HG02678 (cell line): ENCODE results near the gene CDKAL1.
A peak's percentile ranks its signal among the peaks of the same experiment; 100 is the strongest.
"Not testable (repeated sequence)": the region's sequence is repeated elsewhere in the genome, so short reads cannot be mapped to it uniquely, and the experiment has no call there.

Source experiments
- ATAC-seq: cut with Tn5 transposase; IDR thresholded peaks from one replicate; pipeline ENCODE4 v1.9.1; 2021; ENCODE audit warnings: mild to moderate bottlenecking, moderate library complexity; ENCODE audit not compliant: unreplicated experiment

The CDKAL1 gene

DNA sequence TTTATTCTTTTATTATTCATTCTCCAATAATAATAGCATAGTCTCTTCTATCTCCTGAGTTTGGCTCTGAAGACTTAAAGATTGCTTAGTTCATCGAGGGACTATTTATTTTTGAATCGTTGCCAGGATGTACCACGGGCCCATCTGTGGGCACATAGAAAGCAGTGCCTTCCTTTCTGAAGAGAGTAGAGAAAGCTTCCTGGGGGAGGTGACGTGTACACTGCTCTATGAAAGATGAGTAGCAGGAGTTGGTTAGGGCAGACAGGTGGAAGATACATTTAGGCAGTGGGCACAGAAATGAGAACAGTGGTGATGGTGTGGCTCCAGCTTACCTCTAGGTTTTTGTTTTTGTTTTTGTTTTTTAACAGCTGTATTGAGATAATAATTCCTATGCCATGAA, 98.4 kb downstream of the CDKAL1 start:
- ATAC-seq = no peak

DNA sequence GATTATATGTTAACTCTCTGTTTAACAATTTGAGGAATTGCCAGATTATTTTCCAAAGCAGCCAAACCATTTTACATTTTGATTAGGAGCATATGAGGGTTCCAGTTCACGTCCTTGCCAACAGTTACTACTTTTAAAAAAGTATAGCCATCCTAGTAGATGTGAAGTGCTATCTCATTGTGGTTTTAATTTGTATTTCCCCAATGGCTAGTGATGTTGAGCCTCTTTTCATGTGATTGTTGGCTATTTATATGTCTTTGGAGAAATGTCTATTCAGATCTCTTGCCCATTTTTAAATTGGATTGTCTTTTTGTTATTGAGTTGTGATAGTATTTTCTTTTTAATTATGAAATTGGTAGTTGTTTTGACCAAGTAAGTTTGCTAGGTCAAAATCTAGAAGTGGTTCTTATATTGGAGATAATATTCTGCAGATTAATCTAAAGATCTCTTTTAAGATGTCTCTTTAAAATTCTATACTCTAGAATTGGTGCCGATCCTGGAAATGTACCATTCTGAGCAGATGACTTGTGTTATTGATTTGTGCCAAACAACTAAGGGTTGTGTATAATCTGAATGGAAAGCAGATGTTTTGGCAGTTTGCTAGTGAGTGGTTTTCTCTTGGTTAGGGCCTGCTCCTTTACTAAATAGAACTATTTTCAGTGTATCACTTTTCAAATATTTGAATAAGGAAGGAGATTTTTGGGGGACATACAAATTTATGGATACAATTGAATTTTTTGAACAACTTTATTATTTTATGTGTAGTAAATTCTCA, 99.5 kb downstream of the CDKAL1 start:
- no peak for ATAC-seq

DNA sequence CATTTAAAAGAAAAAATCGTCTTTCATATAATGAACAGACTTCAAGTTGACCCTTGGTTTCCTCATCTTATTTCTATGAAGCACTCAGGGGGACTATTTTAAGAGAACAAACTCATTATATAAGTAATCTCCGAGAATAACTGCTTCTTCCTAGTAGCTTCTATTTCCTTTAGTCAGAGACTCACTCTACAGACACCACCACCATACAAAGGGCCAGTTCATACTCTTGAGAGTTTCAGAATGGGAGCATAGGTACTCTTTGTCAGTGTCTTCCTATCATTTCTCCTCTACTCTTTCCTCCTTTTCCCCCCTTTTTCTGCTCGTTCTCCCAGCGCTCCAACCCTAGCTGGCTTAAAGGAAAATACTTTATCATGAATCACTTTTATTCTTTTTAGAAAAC, 104.9 kb downstream of the CDKAL1 start:
- no peak for ATAC-seq

DNA sequence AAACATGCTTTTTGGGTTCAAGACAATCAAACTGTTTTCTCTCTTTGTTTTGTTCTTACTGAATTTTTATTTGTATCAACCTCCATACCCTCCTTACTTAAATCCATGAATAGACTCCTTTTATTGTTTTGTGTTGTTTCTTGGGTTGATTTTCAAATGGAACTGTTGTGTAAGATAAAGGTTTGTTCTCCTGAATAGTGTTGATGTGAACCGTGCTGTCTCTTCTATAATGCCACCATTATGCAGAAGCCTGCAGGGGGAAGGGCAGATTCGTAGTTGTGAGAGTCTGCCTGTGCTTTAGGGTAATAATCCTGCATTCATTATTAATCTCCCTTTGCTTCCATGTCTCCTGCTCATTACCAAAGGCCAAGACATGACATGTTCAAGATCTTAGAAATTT, 105.9 kb downstream of the CDKAL1 start:
- ATAC-seq = no peak

DNA sequence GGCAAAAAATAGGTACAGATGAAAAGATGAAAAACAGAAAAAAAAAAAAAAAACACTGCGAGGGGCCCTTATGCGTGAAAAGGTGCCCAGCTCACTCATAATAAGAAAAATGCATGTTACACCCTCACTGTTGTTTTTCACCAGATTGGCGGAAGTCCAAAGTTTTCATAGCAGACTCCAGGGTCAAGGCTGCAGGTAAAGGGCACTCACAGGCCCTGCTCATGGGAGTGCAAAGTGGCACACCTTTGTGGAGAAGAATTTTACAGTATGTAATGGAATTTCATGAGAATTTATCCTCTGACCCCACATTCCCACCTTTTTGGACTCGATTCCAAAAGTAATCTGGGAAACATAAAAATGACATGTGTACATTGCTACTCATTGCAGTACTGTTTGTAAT, 108.2 kb downstream of the CDKAL1 start:
- no peak for ATAC-seq

DNA sequence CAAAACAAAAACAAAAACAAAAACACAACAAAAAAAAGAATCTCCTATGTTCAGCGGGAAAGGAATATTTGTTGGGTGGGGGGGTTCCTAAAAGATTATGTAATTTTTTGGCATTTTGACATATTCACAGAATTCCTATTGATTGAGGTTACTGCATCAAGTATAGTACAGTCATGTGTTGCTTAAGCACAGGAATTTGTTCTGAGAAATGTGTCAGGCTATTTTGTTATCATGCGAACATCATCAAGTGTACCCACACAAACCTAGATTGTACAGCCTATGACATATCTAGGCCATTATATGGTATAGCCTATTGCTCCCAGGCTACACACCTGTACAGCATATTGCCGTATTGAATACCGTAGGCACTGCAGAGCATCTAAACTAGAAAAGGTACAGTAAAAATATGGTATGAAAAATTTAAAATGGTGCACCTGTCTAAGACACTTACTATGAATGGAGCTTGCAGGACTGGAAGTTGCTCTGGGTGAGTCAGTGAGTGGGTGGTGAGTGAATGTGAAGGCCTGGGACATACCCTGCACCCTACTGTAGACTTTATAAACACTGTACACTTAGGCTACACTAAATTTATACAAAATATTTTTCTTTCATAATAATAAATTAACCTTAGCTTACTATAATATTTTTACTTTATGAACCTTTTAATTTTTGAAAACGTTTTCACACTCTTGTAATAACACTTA, 110.6 kb downstream of the CDKAL1 start:
- no peak for ATAC-seq

DNA sequence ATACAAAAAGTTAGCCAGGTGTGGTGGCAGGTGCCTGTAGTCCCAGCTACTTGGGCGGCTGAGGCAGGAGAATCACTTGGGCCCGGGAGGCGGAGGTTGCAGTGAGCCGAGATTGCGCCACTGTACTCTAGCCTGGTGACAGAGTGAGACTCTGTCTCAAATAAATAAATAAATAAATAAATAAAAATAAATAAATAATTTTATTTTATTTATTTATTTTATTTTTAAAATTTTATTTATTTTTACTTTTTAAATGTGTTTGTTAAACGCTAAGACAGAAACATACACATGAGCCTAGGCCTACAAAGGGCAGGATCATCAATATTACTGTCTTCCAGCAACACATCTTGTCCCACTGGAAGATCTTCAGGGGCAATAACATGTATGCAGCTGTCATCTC, 111.3 kb downstream of the CDKAL1 start:
- ATAC-seq = not testable (repeated sequence)

DNA sequence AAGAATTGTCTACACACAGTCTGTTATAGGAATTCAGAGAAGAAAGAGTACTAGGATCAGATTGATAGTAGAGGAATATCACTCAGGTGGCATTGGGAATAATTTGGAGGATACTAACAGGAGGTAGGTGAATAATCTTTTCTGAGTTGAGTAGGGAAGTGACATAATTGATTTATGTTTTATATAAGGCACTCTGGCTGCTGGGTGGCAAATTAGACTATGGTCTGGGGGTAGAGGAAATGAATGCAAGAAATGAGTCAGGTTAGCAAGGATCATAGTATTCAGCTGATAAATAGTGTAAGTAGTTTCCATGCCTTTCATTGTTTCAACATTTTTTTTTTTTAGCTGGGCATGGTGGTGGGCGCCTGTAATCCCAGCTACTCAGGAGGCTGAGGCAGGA, 113.3 kb downstream of the CDKAL1 start:
- ATAC-seq = no peak

DNA sequence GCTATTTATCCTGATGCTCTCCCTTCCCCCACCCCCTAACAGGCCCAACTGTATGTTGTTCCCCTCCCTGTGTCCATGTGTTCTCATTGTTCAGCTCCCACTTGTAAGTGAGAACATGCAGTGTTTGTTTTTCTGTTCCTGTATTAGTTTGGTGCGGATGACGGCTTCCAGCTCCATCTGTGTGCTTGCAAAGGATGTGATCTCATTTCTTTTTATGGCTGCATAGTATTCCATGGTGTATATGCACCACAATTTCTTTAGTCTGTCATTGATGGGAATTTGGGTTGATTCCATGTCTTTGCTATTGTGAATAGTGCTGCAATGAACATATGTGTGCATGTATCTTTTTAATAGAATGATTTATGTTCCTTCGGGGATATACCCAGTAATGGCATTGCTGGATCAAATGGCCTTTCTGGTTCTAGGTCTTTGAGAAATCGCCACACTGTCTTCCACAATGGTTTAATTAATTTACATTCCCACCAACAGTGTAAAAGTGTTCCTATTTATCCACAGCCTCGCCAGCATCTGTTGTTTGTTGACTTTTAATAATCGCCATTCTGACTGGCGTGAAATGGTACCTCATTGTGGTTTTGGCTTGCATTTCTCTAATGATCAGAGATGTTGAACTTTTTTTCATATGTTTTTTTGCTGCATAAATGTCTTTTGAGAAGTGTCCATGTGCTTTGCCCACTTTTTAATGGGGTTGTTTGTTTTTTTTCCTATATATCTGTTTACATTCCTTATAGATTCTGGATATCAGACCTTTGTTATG, 115.6 kb downstream of the CDKAL1 start:
- not testable (repeated sequence) for ATAC-seq

DNA sequence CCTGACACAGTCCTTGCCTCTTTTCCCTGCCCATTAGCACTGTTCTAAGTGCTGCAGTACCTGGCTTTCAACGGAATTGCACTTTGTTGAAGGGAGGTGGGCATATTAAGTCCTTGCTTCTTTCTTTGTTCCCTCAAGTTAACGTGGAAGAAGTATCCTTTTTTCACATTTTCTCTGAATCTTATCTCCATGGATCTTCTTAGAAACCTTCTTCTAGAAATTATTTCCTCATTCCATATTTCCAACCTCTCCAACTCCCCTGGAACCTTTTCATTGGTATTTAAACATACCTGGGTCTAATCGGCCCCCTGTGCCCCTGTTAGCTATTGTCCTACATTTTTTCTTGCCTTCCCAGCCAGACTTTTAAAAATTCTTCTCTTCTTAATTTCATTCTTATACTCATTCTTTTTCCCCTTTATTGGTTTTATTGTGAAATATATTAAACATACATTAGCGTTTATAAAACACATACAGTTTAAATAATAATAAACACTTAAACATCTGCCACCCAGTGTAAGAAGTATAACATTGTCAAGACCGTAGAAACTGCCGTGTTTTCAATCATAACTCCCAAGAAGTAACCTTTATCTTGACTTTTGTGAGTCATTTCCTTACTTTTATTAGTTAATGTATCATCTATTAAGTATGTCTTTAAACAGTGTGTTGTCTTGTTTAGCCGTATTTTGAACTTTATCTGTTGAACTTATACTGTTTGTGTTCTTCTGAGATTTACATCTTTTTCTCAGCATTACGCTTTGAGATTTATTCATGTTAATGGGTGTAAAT, 118.2 kb downstream of the CDKAL1 start:
- ATAC-seq = no peak

DNA sequence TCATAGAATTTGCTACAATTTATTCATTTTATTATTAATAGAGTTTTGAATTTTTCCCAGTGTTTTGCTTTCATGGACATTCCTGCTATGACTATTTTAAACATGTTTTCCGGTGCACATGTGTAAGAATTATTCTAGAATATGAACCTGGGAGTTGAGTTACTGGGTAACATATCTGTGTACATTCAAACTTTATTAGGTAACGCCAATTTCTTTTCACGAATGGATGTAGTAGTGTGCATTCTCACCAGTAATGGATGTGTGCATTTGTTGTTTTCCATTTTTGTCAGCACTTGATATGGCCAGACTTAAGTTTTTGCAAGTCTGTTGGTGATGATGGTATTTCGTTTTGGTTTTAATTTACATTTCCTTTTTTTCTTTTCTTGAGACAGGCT, 118.8 kb downstream of the CDKAL1 start:
- no peak for ATAC-seq

DNA sequence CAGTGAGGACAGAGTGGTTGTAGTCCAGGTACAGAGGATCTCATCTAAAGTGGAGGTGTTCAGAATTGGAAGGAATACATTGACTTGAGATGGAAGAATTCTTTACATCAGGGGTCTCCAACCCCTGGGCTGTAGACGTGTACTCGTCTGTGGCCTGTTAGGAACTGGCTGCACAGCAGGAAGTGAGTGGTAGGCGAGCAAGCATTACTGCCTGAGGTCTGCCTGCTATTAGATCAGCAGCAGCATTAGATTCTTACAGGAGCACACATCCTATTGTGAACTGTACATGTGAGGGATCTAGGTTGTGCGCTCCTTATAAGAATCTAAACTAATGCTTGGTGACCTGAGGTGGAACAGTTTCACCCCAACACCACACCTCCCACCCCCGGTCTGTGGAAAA, 121.1 kb downstream of the CDKAL1 start:
- ATAC-seq = no peak

DNA sequence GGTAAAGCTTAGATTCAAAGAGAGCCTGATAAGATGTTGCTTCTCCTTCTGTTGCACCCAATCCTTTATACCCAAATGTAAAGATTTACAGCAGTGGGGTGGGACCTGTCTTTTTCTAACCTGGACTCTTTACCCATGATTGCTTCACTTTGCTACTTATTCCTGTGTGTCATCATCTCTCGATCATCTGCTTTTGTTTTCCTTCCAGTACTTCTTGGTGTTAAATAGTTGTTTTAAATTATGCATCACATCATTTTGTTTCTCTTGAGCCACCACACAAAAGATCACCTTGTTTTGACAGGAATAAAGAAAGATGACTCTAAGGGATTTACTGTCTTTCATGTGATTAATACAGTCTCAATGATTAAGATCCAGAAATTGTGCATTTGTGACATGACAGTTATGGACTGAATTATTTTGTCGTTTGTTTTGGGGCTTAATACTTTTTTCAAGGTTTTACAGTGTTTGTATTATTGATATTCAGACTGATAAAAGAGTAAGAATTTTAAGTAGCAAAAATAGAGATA, 123.1 kb downstream of the CDKAL1 start:
- no peak for ATAC-seq

DNA sequence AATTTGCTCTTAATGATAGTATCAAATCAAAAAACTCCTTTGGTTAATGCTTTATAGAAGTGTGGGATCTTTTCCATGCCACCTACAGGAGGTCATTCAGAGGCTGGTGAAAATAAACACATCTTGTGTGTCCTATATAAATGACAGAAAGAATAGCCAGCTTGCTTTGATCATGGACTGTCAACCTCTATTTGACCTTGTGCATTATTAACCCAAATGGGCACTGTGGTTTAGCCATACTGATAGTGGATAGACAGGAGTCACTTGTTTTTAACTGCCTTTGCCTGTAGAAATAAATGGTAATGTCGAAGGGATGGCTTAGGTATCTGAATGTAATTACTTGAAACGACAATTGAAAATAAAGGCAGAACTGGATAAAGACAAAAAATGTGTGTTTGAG, 123.8 kb downstream of the CDKAL1 start:
- ATAC-seq = no peak

DNA sequence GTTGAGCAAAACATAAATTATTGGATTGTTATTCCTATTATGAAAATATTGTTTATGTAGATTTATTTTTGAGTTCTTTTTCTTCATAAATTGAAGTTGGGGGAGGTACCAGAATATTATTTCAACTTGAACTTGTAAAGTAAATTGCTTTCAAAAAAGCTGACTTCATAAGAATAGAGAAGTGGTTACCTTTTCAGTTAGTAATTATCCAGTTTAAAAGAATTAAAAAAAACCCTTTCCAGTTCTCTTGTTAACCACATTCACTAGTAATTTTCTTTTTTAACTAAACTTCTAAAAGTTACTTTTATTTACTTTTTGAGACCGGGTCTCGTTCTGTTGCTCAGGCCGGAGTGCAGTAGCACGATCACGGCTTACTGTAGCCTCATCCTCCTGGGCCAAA, 124.3 kb downstream of the CDKAL1 start:
- ATAC-seq = no peak

DNA sequence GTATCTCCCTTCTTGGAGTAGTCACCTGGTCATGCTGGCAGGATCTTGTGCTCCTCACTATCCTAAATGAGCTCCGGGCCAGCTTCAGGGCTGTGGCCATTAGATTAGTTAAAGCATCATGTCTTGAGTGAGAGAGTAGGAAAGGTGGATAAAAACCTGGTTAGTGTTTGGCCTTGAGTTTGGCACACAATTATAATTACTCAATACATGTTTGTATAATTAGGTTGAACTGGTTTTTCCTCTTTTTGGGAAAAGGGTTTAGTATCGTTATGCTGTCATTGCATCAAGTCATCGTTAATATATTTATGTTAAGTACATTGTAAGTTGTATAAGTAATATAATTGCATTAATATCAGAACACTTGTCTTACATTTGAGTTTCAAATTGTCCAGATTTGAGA, 126.3 kb downstream of the CDKAL1 start:
- ATAC-seq = no peak

DNA sequence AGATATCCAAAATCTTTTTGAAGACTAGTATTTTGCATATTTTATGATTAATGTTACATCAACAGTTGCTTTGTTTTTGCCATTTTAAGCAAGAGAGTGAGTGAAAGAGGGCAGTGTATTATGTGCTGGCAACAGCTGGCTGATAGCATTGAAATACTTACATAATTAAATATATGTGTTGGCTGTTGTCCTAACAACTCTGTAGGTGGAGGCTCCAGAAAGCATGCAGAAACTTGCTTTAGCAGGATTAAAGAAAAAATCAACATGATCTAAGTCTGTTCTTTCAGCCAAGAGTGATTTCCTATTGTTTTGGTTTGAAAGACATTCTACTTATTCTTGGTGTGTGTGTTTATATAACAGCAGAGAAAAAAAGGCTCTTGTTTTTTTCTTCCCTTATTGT, 127.5 kb downstream of the CDKAL1 start:
- ATAC-seq = no peak

DNA sequence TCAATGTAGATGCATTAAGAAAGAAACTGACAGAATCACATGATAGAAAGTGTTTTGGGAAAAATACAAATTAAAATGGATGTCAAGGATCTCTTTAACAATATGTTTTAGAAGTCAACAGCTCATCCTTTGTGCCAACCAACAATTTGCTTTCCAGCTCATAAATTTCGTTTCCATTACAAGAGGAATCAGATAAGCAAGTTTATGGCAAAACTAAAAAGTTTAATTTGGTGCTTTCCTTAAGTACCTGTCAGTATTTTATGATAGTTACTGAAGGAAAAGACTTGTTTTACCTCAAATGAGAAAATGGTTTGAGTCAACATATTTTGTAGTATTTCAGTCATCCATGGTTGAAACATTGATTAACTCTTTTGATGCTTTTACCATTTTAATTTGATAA, 130.0 kb downstream of the CDKAL1 start:
- no peak for ATAC-seq

DNA sequence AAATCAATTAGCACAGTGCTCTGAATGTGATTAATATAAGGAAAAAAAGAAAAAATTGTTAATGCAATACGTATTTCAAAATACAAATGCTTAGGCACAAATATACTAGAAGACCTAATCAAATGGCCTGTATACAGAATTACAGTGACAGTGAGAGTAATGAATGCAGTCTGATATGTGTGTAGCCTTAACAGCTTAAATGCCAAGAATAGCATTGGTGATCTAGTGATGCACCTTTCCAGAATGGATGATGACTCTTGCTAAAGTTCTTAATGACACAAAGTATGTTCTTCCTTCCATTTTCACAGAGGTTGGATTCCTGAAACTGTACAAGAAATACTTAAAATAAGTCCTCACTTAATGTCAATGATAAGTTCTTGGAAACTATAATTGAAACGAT, 131.0 kb downstream of the CDKAL1 start:
- ATAC-seq = no peak

DNA sequence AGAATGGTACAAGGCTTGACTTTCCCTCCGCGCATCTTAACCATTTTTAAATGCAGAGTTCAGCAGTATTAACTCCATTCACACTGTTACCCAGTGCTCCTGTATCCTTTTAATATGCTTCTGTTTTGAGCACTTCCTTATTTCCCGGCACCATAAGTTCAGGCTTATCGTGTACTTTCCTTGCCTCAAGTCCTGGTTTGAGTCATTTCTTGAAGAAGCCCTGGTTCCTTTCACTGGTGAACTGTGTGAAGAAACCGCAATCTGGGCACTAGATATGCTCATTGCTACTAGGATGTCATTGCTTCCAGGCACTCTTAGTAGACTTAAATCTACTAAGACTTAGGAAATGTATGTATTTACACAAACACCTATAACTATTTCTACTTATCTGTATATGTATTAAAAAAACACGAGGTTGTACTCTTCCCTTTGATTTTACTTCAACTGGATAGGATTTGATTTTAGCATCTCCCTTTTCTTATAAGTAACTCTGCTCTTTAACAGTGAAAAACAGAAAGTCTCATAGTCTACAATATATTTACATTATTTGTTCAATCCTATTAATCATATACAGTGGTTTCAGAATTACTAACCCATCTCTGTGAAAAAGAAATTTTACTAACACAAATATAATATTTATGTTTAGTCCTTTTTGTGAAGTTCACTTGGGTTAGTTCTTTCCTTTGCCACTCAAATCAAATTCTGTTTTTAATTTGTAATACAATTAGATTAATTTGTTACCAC, 135.5 kb downstream of the CDKAL1 start:
- peak; percentile 88 for ATAC-seq
